ENCODE measurements around the gene AGT.
"Not testable (repeated sequence)": the region's sequence is repeated elsewhere in the genome, so short reads cannot be mapped to it uniquely, and the experiment has no call there.

Gene AGT

GRCh38 chr1:230706020-230706699, 7.8 kb downstream of the AGT start:
- no peaks in the 10 kb centered on the region for H3K9me3 ChIP-seq (ENCODE audit: control insufficient read depth, insufficient read depth, low read length)
- H3K4me3 ChIP-seq (ENCODE audit: low read depth, low read length): no peak overlapping the region
- H3K36me3 ChIP-seq (ENCODE audit: control insufficient read depth, insufficient read depth, low read length): no peaks in the 10 kb centered on the region
- H3K9ac ChIP-seq (ENCODE audit: low read depth, low read length): no peak overlapping the region
- no peak overlapping the region for H3K27ac ChIP-seq (ENCODE audit: low read depth, low read length)
- no peaks in the 10 kb centered on the region for H3K4me1 ChIP-seq (ENCODE audit: control insufficient read depth, insufficient read depth, low read length)
- H3K27me3 ChIP-seq (ENCODE audit: control insufficient read depth, insufficient read depth, low read length): no peaks in the 10 kb centered on the region

DNA sequence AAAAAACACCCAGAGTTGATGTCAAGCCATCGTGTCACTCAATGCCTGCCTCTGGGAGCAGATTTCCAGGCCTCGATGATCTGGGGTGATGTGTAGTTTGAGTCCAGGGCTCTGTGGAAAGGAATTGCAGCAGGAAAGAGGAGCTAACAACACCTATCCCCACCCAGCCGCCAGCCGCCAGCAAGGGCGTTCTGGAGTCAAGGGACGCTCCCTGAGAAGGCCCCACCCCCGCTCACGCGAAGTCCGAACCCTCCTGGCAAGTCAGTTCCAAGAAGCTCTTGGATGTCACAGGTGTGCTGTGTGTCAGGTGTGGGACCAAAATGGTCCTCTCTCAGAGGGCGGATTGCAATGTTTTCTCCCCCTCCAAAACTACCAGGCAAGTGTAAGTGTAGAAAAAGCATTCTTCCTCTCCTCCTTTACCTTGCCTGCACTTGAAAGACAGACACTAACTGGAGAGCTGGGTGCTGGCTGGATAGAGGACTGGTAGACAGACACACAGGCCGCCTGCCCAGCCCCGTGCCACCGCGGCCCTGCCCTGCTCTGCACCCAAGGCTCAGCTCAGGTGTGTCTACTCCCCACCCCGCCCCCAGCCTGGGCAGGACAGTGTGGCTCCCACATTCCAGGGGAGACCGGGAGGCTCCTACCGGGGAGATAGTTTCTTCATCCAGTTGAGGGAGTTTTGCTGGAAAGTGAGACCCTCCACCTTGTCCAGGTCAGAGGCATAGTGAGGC, 8.5 kb downstream of the AGT start:
- no peaks in the 10 kb centered on the region for H3K4me1 ChIP-seq (ENCODE audit: control insufficient read depth, insufficient read depth, low read length)
- no peaks in the 10 kb centered on the region for H3K9me3 ChIP-seq (ENCODE audit: control insufficient read depth, insufficient read depth, low read length)
- H3K9ac ChIP-seq (ENCODE audit: low read depth, low read length): no peak overlapping the region
- H3K36me3 ChIP-seq (ENCODE audit: control insufficient read depth, insufficient read depth, low read length): no peaks in the 10 kb centered on the region
- H3K27ac ChIP-seq (ENCODE audit: low read depth, low read length): no peak overlapping the region
- no peak overlapping the region for H3K4me3 ChIP-seq (ENCODE audit: low read depth, low read length)
- no peaks in the 10 kb centered on the region for H3K27me3 ChIP-seq (ENCODE audit: control insufficient read depth, insufficient read depth, low read length)

GRCh38 chr1:230704830-230705229, 9.1 kb downstream of the AGT start:
- no peak overlapping the region for H3K4me3 ChIP-seq (ENCODE audit: low read depth, low read length)
- no peaks in the 10 kb centered on the region for H3K4me1 ChIP-seq (ENCODE audit: control insufficient read depth, insufficient read depth, low read length)
- H3K9ac ChIP-seq (ENCODE audit: low read depth, low read length): no peak overlapping the region
- H3K27me3 ChIP-seq (ENCODE audit: control insufficient read depth, insufficient read depth, low read length): no peaks in the 10 kb centered on the region
- H3K27ac ChIP-seq (ENCODE audit: low read depth, low read length): no peak overlapping the region
- H3K9me3 ChIP-seq (ENCODE audit: control insufficient read depth, insufficient read depth, low read length): no peaks in the 10 kb centered on the region
- H3K36me3 ChIP-seq (ENCODE audit: control insufficient read depth, insufficient read depth, low read length): no peaks in the 10 kb centered on the region

DNA sequence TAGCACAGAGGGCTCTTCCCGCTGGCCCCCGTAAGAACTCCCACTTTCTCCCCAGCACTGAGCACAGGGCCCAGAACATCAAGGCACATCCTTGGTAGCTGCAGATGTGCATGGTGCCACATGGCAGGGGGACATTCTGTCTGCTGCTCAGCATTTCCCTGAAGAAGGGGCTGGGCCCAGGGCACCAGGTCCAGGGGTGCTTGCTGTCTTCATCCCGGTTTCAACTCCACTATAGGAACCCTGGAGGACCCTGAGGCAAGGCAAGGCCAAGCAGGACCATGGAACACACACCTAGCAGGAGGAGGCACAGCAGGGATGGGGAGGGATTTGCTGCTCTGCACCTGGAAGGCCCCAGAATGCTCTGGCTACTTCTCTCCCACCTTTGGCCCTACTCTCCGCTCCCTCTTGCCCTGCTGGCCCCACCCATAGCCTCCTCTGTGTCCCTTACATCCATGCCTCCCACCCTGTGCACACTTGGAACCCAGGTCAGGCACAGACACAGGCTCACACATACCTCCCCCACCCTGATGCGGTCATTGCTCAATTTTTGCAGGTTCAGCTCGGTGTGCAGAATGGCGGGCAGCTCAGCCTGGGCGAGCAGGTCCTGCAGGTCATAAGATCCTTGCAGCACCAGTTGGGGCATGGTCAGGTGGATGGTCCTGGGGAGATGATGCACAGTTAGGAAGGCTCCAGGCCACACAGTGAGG, 10.1 kb downstream of the AGT start:
- Histone ChIP-seq H3K27ac (ENCODE audit: low read depth, low read length) (no peak overlapping the region), H3K4me3 (ENCODE audit: low read depth, low read length) (no peak overlapping the region), H3K9me3 (ENCODE audit: control insufficient read depth, insufficient read depth, low read length) (no peaks in the 10 kb centered on the region), H3K27me3 (ENCODE audit: control insufficient read depth, insufficient read depth, low read length) (no peaks in the 10 kb centered on the region), H3K36me3 (ENCODE audit: control insufficient read depth, insufficient read depth, low read length) (no peaks in the 10 kb centered on the region), H3K9ac (ENCODE audit: low read depth, low read length) (no peak overlapping the region), H3K4me1 (ENCODE audit: control insufficient read depth, insufficient read depth, low read length) (no peaks in the 10 kb centered on the region)

DNA sequence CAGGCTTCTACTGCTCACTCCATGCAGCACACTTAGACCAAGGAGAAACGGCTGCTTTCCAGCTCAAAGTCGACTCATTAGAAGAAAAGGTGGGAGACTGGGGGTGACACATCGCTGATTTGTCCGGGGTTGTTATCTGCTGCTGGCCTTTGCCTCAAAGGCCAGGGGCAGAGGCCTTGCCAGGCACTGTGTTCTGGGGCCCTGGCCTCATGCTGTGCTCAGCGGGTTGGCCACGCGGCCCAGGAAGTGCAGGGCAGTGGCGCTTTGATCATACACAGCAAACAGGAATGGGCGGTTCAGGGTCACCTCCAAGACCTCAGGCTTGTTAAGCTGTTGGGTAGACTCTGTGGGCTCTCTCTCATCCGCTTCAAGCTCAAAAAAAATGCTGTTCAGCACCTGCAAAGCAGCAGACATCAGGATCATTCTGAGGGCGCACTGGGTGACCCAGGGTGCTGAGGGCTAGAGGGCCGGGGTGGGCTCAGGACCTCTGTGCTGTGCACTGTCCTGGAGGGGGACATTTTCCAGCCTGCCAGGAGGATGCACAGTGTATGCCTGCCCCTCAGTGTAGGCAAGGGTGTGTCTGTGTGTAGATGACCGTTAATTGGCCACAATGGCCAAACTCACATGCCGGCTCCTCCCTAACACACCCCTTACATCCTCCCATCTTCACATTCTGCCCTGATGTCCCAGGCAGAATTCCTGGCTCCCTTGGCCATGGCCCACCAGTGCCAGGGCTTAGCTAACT, 10.8 kb downstream of the AGT start:
- no peak overlapping the region for H3K9ac ChIP-seq (ENCODE audit: low read depth, low read length)
- no peaks in the 10 kb centered on the region for H3K36me3 ChIP-seq (ENCODE audit: control insufficient read depth, insufficient read depth, low read length)
- H3K27ac ChIP-seq (ENCODE audit: low read depth, low read length): no peak overlapping the region
- no peaks in the 10 kb centered on the region for H3K9me3 ChIP-seq (ENCODE audit: control insufficient read depth, insufficient read depth, low read length)
- H3K4me1 ChIP-seq (ENCODE audit: control insufficient read depth, insufficient read depth, low read length): no peaks in the 10 kb centered on the region
- no peak overlapping the region for H3K4me3 ChIP-seq (ENCODE audit: low read depth, low read length)
- no peaks in the 10 kb centered on the region for H3K27me3 ChIP-seq (ENCODE audit: control insufficient read depth, insufficient read depth, low read length)

DNA sequence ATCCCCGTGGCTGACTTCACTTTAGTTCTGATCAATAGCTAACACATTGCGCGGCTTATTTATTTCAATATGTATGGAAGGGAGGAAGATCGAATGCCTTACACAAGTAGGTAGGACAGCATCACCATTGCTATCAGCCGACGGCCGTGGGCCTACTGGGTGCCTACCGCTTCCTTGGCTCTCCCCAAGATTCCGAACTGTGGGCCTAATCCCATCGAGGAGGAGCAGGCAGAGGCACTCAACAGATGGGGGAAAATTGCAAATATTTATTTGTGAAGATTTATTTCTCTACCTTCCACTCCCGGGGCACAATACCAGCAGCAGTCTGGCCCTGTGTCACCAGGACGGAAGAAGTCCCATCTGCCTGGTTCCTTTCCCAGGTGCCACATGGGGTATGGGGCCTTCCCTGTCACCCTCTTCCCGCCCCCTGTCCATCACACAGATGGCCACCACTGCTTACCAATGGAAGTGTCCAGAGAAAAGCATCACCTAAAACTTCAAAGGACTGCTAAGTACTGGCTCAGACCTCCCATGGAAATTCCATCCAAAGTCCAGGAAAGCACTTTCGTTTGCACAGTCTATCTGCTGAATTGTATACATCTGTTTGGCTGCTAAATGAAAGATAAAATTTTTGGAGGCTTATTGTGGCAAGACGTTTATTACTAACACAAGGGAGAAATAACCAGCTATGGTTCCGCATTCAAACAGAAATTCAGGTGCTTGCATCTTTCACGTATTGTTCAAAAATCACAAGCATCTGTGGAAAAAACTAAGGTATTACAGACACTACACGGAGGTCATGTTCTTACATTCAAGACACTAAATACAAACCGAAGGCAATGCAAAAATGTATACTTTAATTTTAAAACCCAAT, 11.8 kb downstream of the AGT start:
- H3K36me3 ChIP-seq (ENCODE audit: control insufficient read depth, insufficient read depth, low read length): no peaks in the 10 kb centered on the region
- H3K9me3 ChIP-seq (ENCODE audit: control insufficient read depth, insufficient read depth, low read length): no peaks in the 10 kb centered on the region
- no peak overlapping the region for H3K4me3 ChIP-seq (ENCODE audit: low read depth, low read length)
- no peaks in the 10 kb centered on the region for H3K27me3 ChIP-seq (ENCODE audit: control insufficient read depth, insufficient read depth, low read length)
- H3K9ac ChIP-seq (ENCODE audit: low read depth, low read length): no peak overlapping the region
- H3K27ac ChIP-seq (ENCODE audit: low read depth, low read length): no peak overlapping the region
- H3K4me1 ChIP-seq (ENCODE audit: control insufficient read depth, insufficient read depth, low read length): no peaks in the 10 kb centered on the region

DNA sequence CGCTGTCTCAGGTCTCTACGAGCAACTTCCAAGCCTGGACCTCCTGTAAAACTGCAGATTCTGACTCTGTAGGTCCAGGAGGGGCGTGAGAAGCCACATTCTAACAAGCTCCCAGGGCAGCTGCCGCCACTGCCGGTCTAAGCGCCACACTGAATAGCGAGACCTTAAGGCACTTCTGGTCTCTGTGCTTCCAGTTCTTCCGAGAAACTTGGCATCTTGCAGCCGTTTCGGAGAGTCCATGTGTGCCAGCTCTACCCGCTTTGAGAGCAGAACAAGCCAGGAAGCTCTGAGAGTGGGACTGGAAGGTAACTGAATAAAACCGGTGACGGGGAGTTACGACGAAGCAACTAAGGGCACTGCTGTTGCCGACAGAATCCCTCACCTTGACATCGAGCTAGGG, 12.5 kb downstream of the AGT start:
- no peaks in the 10 kb centered on the region for H3K36me3 ChIP-seq (ENCODE audit: control insufficient read depth, insufficient read depth, low read length)
- no peak overlapping the region for H3K4me3 ChIP-seq (ENCODE audit: low read depth, low read length)
- H3K4me1 ChIP-seq (ENCODE audit: control insufficient read depth, insufficient read depth, low read length): no peaks in the 10 kb centered on the region
- no peaks in the 10 kb centered on the region for H3K27me3 ChIP-seq (ENCODE audit: control insufficient read depth, insufficient read depth, low read length)
- no peak overlapping the region for H3K27ac ChIP-seq (ENCODE audit: low read depth, low read length)
- no peak overlapping the region for H3K9ac ChIP-seq (ENCODE audit: low read depth, low read length)
- H3K9me3 ChIP-seq (ENCODE audit: control insufficient read depth, insufficient read depth, low read length): no peaks in the 10 kb centered on the region

GRCh38 chr1:230700132-230700531, 13.8 kb downstream of the AGT start:
- Histone ChIP-seq H3K27me3 (ENCODE audit: control insufficient read depth, insufficient read depth, low read length) (no peaks in the 10 kb centered on the region), H3K9me3 (ENCODE audit: control insufficient read depth, insufficient read depth, low read length) (no peaks in the 10 kb centered on the region), H3K4me3 (ENCODE audit: low read depth, low read length) (no peak overlapping the region), H3K36me3 (ENCODE audit: control insufficient read depth, insufficient read depth, low read length) (no peaks in the 10 kb centered on the region), H3K4me1 (ENCODE audit: control insufficient read depth, insufficient read depth, low read length) (no peaks in the 10 kb centered on the region), H3K27ac (ENCODE audit: low read depth, low read length) (no peak overlapping the region), H3K9ac (ENCODE audit: low read depth, low read length) (no peak overlapping the region)

GRCh38 chr1:230699716-230700115, 14.2 kb downstream of the AGT start:
- no peaks in the 10 kb centered on the region for H3K27me3 ChIP-seq (ENCODE audit: control insufficient read depth, insufficient read depth, low read length)
- H3K4me1 ChIP-seq (ENCODE audit: control insufficient read depth, insufficient read depth, low read length): no peaks in the 10 kb centered on the region
- no peaks in the 10 kb centered on the region for H3K36me3 ChIP-seq (ENCODE audit: control insufficient read depth, insufficient read depth, low read length)
- H3K4me3 ChIP-seq (ENCODE audit: low read depth, low read length): no peak overlapping the region
- no peak overlapping the region for H3K9ac ChIP-seq (ENCODE audit: low read depth, low read length)
- H3K27ac ChIP-seq (ENCODE audit: low read depth, low read length): no peak overlapping the region
- H3K9me3 ChIP-seq (ENCODE audit: control insufficient read depth, insufficient read depth, low read length): no peaks in the 10 kb centered on the region

DNA sequence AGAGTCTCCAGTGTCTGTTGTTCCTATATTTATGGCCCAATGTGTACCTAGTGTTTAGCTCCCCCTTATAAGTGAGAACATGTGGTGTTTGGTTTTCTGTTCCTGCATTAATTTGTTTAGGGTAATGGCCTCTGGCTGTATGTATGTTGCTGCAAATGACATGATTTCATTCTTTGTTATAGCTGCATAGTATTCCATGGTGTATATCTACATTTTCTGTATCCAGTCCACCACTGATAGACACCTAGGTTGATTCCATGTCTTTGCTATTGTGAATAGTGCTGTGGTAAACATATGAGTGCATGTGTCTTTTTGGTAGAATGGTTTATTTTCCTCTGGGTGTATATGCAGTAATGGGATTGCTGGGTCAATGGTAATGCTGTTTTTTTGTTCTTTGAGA, 15.0 kb downstream of the AGT start:
- not testable (repeated sequence) for H3K9me3 ChIP-seq (ENCODE audit: control insufficient read depth, insufficient read depth, low read length); H3K27me3 ChIP-seq (ENCODE audit: control insufficient read depth, insufficient read depth, low read length); H3K4me1 ChIP-seq (ENCODE audit: control insufficient read depth, insufficient read depth, low read length); H3K9ac ChIP-seq (ENCODE audit: low read depth, low read length); H3K4me3 ChIP-seq (ENCODE audit: low read depth, low read length); H3K27ac ChIP-seq (ENCODE audit: low read depth, low read length); H3K36me3 ChIP-seq (ENCODE audit: control insufficient read depth, insufficient read depth, low read length)
